ENCODE data around the gene ZDHHC3.
"Not testable (repeated sequence)": the region's sequence is repeated elsewhere in the genome, so short reads cannot be mapped to it uniquely, and the experiment has no call there.

Gene ZDHHC3

DNA sequence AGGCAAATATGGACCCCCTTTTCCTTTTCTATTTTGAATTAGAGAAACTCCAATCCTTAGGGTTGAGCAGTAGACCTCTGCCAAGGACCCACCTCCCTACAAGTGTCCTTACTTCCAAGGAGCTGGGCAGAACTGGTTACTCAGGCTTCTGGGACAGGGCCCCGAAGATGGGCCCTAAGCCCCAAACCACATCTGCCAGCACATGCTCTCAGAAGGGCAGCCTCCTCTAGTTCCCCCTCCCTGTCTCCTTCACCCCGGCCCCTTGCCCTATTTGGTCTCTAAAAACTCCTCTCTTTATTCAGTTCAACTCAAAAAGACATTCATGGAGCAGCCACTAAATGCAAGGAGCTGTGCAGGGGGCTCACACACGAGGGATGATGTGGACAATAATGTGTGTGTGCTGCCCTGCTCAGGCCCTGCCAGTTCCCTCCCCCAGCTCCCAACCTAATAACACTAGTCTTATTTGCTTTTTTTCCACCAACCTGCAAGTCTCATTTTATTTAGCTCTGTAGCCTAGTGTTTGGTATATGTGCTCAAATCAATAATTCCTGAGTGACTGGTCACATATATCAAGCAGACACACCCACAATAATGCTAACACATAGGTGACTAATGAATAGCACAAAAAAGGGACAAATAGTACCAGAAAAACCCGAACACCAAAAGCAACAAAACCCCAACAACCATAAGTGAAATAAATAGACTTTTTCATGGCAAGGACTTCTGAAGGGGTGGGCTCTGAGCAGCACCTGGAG is 12.2 kb downstream of the ZDHHC3 start:
- no peak for DNase-seq (ENCODE audit: low spot score)

DNA sequence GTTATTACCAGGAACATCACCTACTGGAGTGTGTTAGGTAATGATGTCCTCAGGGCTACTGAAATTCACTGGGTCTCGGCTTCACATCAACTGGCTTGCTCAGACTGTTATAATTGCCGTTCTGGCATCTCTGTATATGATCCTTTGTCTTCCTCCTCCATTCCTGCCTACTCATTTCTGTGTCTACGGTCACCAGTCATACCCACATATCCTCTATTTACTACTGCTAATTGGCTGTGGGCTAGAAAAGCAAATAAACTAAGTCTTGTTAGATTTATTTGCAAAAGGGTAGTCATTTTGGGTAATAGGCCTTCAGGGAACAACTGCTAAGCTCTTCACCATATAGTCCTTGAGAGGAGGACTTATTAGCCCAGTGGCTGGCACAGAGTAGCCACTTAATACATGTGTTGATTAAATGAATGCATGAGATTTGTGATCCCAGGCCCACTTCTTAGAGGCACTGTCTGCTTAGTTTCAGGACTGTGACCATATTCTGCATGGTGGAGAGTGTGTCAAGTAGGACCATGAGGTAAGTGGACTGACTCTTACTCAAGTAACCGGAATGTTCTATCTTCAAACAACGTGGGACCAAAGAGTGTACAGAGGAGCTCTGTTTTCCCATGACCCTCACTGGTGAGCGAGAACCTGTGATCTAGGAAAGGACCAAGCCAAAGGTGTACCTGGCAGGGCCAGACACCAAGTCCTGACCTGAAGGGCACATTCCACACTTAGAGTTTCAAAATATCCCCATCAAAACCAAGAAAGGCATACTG is 13.2 kb downstream of the ZDHHC3 start:
- DNase-seq (ENCODE audit: low spot score) = no peak

DNA sequence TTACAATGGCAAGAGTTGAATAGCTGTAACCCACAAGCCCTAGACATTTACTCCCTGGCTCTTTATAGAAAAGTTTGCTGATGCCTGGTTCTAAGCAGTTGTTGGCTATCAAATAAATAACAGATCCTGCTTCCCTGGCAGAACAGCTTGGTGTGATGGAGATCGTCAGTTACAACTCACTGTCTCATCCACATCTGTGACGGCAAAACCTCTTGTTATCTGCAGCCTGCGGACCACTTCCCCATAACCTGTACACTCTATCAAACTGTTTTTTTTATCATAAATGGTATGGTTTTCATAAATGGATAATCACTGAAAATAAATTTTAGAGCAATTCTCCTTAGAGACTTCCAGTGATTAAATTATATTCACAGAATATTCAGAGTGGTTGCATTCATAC is 14.1 kb downstream of the ZDHHC3 start:
- DNase-seq (ENCODE audit: low spot score) = no peak

- DNase-seq (ENCODE audit: low spot score) = no peak
Measured at GRCh38 chr3:44960387-44961026, 15.5 kb downstream of the ZDHHC3 start.

- DNase-seq (ENCODE audit: low spot score) = no peak
Measured at GRCh38 chr3:44958386-44958785, 17.6 kb downstream of the ZDHHC3 start.

DNA sequence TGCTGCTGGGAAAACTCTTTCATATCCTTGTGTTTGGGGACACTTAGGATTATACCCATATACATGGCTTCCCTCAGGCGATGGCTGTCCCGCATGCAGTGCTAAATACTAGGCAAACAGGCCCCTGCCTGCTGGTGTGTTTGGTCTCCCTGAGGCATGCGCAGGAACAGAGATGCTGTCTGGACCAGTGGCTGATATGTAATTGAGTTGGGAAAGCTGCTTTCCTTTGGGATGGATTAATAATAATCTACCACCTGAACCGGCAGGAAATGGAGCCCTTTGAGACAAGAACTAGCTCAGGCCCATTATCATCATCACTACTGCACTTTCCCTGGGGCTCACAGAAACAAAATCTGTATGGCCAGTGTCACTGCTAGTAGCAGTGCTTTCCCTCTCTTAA is 18.0 kb downstream of the ZDHHC3 start:
- no peak for DNase-seq (ENCODE audit: low spot score)

DNA sequence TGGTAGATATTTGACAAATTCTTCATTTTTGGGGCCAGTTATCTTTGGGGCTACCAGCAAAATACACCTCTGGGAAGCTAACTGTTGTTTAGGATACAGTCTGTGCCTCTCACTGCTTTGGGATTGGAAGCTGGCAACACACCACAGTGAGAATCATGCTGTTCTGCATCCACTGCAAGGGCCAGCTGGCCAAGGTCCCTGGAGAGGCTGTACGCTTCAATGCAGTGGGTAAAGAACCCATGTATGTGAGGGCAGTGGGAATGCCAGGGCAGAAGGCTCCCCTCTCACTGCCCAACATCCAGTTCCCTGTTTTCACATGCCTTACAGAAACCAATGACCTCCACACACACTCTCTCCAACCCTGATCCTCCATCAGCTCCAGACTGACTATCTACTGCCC is 20.1 kb downstream of the ZDHHC3 start:
- DNase-seq (ENCODE audit: low spot score) = peak; percentile 32

- DNase-seq (ENCODE audit: low spot score) = no peak
Measured at GRCh38 chr3:44954962-44955361, 21.0 kb downstream of the ZDHHC3 start.

DNA sequence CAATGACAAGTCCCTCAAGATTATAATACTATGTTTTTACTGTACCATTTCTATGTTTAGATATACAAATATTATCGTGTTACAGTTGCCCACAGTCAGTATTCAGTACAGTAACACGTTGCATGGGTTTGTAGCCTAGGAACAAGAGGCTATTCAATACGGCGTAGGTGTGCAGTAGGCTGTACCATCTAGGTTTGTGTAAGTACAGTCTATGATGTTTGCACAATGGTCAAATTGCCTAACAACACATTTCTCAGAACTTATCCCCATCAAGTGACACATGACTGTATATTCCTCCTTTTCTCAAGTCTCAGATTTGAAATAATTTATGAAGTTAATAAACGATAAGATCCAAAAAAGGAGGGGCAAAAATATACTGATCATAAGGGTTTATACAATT is 21.7 kb downstream of the ZDHHC3 start:
- no peak for DNase-seq (ENCODE audit: low spot score)

DNA sequence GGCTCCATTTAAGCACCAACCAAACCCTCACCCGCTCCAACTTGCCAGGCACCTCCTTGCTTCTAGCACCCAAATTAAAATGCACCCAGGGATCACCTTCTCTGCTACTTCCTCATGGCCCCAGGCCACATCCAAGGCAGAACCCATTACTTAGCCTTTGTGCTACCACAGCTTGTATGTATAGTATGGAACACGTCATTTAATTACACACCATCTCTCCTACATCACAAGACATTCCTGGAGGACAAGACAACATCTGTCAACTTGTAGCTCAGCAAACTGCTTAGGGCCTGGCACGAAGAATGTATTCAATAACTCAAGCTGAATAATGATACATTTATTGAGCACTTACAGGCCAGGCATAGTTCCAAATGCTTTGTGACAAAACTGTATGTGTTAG is 23.3 kb downstream of the ZDHHC3 start:
- no peak for DNase-seq (ENCODE audit: low spot score)

GRCh38 chr3:44950275-44950734 is 25.7 kb downstream of the ZDHHC3 start:
- DNase-seq (ENCODE audit: low spot score) = no peak

DNA sequence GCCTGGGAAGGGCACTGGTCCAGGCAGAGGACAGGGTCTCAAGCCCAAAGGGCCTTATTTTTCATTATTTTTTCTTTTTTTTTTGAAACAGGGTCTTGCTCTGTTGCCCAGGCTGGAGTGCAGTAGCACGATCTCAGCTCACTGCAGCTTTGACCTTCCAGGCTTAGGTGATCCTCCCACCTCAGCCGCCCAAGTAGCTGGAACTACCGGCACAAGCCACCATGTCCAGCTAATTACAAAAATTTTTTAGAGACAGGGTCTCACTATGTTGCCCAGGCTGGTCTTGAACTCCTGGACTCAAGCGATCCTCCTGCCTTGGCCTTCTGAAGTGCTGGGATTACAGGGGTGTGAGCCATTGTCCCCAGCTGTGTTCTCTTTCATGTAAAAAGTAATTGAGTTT is 26.2 kb downstream of the ZDHHC3 start:
- not testable (repeated sequence) for DNase-seq (ENCODE audit: low spot score)

DNA sequence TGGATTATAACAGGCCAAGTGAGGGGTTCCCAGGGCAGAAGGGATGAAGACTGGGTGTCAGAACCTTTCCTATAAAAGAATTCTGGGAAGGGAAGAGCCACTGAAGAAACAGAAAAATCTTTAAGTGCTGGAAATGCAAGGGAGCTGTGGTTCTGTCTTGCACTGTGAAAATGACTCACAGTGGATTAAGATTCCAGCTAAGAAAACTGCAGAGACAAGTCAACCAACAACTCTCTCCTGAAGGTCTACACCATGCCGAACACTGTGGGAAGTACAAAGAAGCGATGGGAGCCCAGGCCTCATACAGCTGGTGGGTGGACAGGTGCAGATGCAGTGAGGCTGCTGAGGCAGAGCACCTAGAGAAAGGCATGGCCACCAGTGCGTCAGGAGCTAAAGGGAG is 27.7 kb downstream of the ZDHHC3 start:
- no peak for DNase-seq (ENCODE audit: low spot score)

DNA sequence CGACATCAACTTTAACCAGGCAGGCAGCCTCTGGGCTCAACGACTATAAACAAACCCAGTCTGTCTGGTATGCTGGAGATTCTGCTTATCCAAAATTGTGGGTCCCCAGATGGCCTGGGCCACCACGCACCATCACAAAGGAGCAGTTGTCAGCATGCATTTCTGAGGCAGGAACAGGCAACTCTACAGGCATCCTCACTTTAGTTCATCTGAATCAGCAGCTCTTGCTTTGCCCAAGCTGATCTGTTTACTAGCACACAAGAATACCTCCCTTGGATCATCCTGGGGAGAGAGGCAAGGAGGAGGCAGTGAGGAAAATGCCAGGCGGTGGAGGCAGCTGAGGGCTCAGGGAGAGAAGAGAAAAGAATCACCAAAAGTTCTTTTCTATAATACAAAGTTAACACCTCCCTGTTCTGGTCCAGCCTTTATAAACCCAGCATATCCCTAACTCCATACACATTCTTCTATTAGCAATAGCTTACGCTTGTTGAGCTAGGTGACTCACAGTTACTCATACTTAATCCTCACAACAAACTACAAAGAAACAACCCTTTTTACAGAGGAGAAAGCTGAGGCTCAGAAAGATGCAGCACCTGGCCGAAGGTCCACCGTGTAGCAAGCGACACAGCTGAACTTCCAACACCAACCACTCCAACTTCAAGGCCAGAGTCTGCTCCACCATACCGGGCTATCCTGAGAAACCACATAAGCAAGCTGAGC is 33.6 kb downstream of the ZDHHC3 start:
- no peak for DNase-seq (ENCODE audit: low spot score)

DNA sequence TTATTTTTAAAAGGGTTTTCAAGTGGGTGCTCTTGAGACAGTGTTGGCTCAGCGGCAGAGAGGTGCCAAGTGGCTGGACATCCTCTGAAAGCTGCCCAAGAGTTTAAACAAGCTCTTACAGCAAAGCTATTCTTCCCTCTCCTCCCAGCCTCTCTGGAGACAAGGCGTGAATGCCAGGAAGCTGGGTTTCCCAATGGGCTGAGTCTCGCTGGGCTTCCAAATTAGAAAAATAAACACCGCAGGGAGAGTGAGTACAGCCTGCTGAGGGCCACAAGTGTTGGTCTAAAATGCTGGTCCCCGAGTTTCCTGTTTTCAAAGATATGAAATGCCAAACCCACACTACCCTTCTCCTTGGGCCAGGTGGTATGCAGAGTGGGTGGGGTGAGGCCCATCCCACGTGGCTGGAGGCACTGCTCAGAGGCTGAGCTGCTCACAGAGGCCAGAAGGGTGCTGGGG is 36.4 kb downstream of the ZDHHC3 start:
- no peak for DNase-seq (ENCODE audit: low spot score)

DNA sequence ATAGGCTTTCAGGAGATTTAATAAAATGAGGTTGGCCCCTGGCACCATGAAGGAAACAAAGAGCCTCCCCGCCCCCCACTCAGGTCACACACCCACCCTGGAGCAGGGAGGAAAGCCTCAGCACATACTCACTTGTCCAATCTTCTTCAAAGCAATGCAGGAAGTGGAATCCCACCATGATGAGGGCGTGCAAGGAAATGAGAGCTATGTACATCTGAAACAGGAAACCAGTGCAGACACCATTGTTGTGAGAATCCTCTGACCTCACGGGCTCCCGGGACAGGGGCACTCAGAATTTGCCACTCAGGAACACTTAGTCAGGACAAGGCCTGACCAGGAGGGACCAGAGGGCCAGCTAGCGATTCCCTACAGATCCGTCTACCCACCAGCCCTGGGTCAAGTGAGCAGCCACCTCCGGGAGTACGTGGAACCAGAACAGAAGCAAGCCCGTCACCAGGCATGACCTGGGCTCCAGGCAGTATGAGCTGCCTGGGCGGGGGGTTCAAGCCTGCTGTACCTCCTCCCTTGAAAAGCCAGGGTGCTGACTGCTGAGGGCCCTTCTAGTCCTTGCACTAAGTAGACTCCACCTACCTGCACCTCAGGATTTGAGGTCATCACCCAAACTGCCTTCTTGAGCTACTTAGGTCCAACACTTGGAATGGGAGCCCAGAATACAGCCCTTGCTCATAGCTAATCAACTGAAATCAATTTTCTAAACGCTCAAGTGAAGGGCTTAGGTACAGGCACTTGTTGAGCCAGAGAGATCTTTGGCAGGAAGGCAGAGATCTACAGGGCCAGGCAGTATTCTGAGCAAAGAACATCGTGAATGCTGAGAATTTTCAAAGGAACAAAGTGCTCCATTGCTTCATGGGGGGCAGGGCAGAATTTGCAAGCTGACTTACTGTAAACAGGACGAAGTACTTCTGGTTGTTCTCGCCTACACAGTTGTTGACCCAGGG is 42.7 kb downstream of the ZDHHC3 start:
- DNase-seq (ENCODE audit: low spot score) = no peak

GRCh38 chr3:44932271-44932670 is 43.7 kb downstream of the ZDHHC3 start:
- no peak for DNase-seq (ENCODE audit: low spot score)

- no peak for DNase-seq (ENCODE audit: low spot score)
Measured at GRCh38 chr3:44931791-44932190, 44.2 kb downstream of the ZDHHC3 start.

GRCh38 chr3:44930911-44931310 is 45.1 kb downstream of the ZDHHC3 start:
- no peak for DNase-seq (ENCODE audit: low spot score)

DNA sequence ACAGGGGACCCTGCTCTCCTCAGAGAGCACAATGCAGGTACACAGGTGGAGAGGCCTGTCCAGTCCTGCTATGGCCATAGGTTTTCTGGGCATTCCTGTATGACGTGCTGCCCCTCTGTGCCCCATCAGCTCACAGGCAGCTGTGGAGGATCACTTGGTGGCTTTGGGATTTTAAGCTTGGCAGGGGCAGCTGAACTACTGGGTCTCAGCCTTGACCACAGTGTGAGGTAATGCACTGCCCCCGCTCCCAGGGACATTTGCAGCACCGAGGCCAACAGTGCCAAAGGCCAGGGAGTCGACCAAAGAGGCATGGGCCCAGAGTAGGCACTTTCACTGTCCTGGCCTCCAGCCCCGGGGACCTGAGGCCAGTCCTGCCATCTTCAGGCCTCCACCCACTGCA is 46.2 kb downstream of the ZDHHC3 start:
- no peak for DNase-seq (ENCODE audit: low spot score)

DNA sequence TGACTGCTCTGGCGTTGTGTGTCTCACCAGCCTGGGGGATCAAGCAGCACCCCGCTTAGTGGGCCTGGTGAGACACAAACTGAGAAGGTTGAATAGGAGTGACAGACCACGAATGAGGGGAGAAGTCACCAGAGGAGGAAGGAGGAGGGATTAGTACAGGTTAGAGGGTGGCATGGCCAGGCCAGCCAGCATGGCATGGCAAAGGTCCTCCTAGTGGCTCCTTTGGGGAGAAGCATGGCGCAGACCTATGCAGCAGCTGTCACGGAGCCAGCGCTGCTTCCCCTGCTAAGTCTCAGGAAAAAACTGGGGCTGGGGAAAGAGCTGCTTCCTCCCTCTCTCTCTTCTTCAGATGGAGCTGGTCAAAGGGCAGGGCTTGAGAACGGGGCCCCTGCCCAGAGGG is 48.6 kb downstream of the ZDHHC3 start:
- DNase-seq (ENCODE audit: low spot score) = no peak

Measured in cerebellar cortex (tissue), 1 donor.